Measurements from ENCODE around the gene ISYNA1.

DNA sequence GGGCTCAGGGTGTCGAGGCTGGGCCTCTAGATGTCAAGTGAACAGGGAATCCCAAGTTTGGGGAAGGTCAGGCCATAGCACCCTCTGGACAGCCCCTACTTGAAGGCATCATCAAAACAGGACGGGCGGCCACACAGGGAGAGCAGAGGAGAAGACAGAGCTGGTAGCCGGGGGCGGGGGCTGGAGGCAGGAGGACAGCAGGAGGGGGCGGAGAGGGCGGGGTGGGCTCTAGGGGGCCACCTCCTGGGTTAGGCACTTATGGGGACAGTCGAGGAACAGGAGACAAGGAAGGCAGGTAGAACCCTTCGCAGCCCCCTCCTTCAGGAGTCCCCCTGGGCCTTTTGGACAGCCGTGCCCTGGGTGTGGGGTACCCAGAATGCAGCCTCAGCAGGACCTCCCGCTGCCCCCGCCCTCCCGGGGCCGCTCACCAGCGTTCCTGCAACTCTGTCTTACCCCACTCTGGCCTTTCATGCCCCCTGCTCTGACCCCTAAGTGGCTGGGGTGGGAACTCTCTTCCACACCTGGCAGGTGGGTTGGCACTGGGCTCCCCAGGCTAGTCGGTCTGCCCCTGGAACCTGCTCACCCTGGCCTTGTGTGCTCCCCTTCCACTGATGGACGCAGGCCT is 12.9 kb downstream of the ISYNA1 start:
- no peak for TF ChIP-seq EZH2 (IDR thresholded peaks at IDR 0.05; ENCODE audit: borderline replicate concordance, insufficient read depth, low read depth, low read length, poor library complexity, severe bottlenecking)
- TF ChIP-seq, protein P1, sequence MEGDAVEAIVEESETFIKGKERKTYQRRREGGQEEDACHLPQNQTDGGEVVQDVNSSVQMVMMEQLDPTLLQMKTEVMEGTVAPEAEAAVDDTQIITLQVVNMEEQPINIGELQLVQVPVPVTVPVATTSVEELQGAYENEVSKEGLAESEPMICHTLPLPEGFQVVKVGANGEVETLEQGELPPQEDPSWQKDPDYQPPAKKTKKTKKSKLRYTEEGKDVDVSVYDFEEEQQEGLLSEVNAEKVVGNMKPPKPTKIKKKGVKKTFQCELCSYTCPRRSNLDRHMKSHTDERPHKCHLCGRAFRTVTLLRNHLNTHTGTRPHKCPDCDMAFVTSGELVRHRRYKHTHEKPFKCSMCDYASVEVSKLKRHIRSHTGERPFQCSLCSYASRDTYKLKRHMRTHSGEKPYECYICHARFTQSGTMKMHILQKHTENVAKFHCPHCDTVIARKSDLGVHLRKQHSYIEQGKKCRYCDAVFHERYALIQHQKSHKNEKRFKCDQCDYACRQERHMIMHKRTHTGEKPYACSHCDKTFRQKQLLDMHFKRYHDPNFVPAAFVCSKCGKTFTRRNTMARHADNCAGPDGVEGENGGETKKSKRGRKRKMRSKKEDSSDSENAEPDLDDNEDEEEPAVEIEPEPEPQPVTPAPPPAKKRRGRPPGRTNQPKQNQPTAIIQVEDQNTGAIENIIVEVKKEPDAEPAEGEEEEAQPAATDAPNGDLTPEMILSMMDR (IDR thresholded peaks at IDR 0.05): no peak
